HG03354 (cell line): ENCODE data around the gene SLC37A2.

Experiments
- ATAC-seq: cut with Tn5 transposase; IDR thresholded peaks from one replicate; pipeline ENCODE4 v1.9.1; 2021; ENCODE audit warnings: mild to moderate bottlenecking; ENCODE audit not compliant: unreplicated experiment, poor library complexity, severe bottlenecking

Gene SLC37A2

GRCh38 chr11:125139778-125140177, 76.7 kb downstream of the SLC37A2 start:
- ATAC-seq: no peak
